B cell (primary cell): ENCODE results near the gene OTULIN. TPM values are rescaled to one million over a fixed set of nuclear protein-coding genes. Genes with fewer than 3 reads are reported as not detected.

ENCODE experiments used
- ATAC-seq: fragments of 200-7000 bp; cut with Tn5 transposase; one replicate; pipeline ENCODE4 v1.10.0; 2021; ENCODE audit warnings: low read depth, mild to moderate bottlenecking, moderate number of reproducible peaks, moderate library complexity
- CTCF ChIA-PET: fragments of 350-600 bp; sonication (Branson Sonifier 250); formaldehyde crosslinking; loops from one replicate; lab custom pipeline; 2021; ENCODE audit warnings: antibody characterized with exemption, inconsistent platforms; lab: Charles Lee
- POLR2A ChIA-PET: fragments of 350-600 bp; sonication (Branson Sonifier 250); formaldehyde crosslinking; loops from one replicate; lab custom pipeline; 2021; ENCODE audit warnings: antibody characterized with exemption; lab: Charles Lee
- DNase-seq: peaks from one replicate; pipeline ENCODE4 v3.0.0; 2013
- H2AFZ ChIP-seq: 2 replicates; pipeline ENCODE4 v1.6.1; 2012; ENCODE audit warnings: mild to moderate bottlenecking, low read depth, low read length; ENCODE audit not compliant: insufficient read depth, poor library complexity, severe bottlenecking
- H3K27ac ChIP-seq, 2 donors: 1 replicate in 1 of 2; 2 replicates in 1 of 2; pipeline ENCODE4 v1.5.1; 2012 to 2013; ENCODE audit warnings: low read length in 2 of 2, mild to moderate bottlenecking in 2 of 2, moderate library complexity in 1 of 2
- H3K27me3 ChIP-seq, 4 experiments: fragments of 200-600 bp in 1 of 4; sonication (generic) in 1 of 4; replicated peaks in 1 of 4; 1 replicate in 2 of 4; 2 replicates in 2 of 4; pipeline versions ENCODE4 v1.6.1 to v1.7.0; 2013 to 2016; ENCODE audit warnings: low read length in 3 of 4, mild to moderate bottlenecking in 2 of 4, mixed read lengths in 1 of 4, moderate library complexity in 1 of 4; ENCODE audit not compliant: insufficient read depth in 4 of 4, control insufficient read depth in 3 of 4; ENCODE audit errors: control extremely low read depth in 1 of 4
- H3K36me3 ChIP-seq, 2 experiments: replicated peaks in 1 of 2; 1 replicate in 1 of 2; 2 replicates in 1 of 2; pipeline versions ENCODE4 v1.6.1 to v1.7.1; 2013; ENCODE audit warnings: low read length in 1 of 2; ENCODE audit not compliant: insufficient read depth in 2 of 2, control insufficient read depth in 1 of 2; ENCODE audit errors: control extremely low read depth in 1 of 2, extremely low read depth in 1 of 2
- H3K4me1 ChIP-seq, 2 donors: fragments of 200-600 bp in 1 of 2; sonication (generic) in 1 of 2; 1 replicate in 1 of 2; 2 replicates in 1 of 2; pipeline versions ENCODE4 v1.5.1 to v1.6.1; 2013 to 2017; ENCODE audit warnings: low read length in 2 of 2; ENCODE audit not compliant: control insufficient read depth in 2 of 2, insufficient read depth in 2 of 2
- H3K4me2 ChIP-seq: replicated peaks from 2 replicates; pipeline ENCODE3; 2012; ENCODE audit warnings: mild to moderate bottlenecking, low read depth, low read length; ENCODE audit not compliant: poor library complexity, severe bottlenecking
- H3K4me3 ChIP-seq, 5 experiments: fragments of 200-600 bp in 1 of 5; sonication (generic) in 1 of 5; 1 replicate in 3 of 5; 2 replicates in 2 of 5; pipeline versions ENCODE4 v1.5.1 to v1.7.0; 2011 to 2016; ENCODE audit warnings: low read length in 4 of 5, mild to moderate bottlenecking in 4 of 5, low read depth in 2 of 5, control low read depth in 1 of 5, moderate library complexity in 1 of 5; ENCODE audit not compliant: insufficient read depth in 1 of 5; ENCODE audit errors: control extremely low read depth in 1 of 5, extremely low read depth in 1 of 5
- H3K79me2 ChIP-seq: fragments of 200-600 bp; sonication (generic); one replicate; pipeline ENCODE4 v1.6.0; 2016; ENCODE audit warnings: low read length; ENCODE audit not compliant: control insufficient read depth, insufficient read depth
- H3K9ac ChIP-seq: fragments of 200-600 bp; sonication (generic); 2 replicates; pipeline ENCODE4 v1.6.1; 2017; ENCODE audit warnings: mild to moderate bottlenecking, low read length, moderate library complexity
- H3K9me3 ChIP-seq, 3 donors: one replicate each; pipeline versions ENCODE4 v1.6.1 to v1.7.1; 2013; ENCODE audit warnings: low read length in 2 of 3; ENCODE audit not compliant: control insufficient read depth in 2 of 3, insufficient read depth in 1 of 3; ENCODE audit errors: control extremely low read depth in 1 of 3
- H4K20me1 ChIP-seq: 2 replicates; pipeline ENCODE4 v1.6.0; 2012; ENCODE audit warnings: mild to moderate bottlenecking, low read length; ENCODE audit not compliant: insufficient read depth, control insufficient read depth, poor library complexity, severe bottlenecking
- H3K27ac Mint-ChIP-seq: one replicate; pipeline ENCODE4 v1.8.0; 2021; ENCODE audit warnings: mixed read lengths
- H3K27me3 Mint-ChIP-seq: one replicate; pipeline ENCODE4 v1.8.0; 2021; ENCODE audit warnings: mixed read lengths
- H3K4me1 Mint-ChIP-seq: one replicate; pipeline ENCODE4 v1.8.0; 2021; ENCODE audit warnings: mixed read lengths
- H3K4me3 Mint-ChIP-seq: one replicate; pipeline ENCODE4 v1.8.0; 2021; ENCODE audit warnings: mixed read lengths
- H3K9me3 Mint-ChIP-seq: one replicate; pipeline ENCODE4 v1.8.0; 2022; ENCODE audit warnings: mixed read lengths; ENCODE audit not compliant: insufficient read depth
- EZH2 ChIP-seq: IDR thresholded peaks from 2 replicates; pipeline ENCODE4 v1.6.1; 2012; ENCODE audit warnings: borderline replicate concordance, low read depth, mild to moderate bottlenecking, moderate library complexity, low read length; ENCODE audit not compliant: insufficient read depth, poor library complexity, severe bottlenecking
- WGBS: methylation state at CpG from one replicate; pipeline ENCODE4 v1.1.5; 2013; ENCODE audit warnings: missing lambda C conversion rate; ENCODE audit not compliant: insufficient coverage; 5-methylcytosine and 5-hydroxymethylcytosine counted together
- intact Hi-C: fragments of 100-400 bp; cut with micrococcal nuclease; formaldehyde crosslinking; loops from one replicate; pipeline ENCODE4 v1.10.0; 2022
- polyA plus RNA-seq: library from polyadenylated mRNA; depleted of rRNA; stranded (reverse); fragments of >200 nt; gene quantifications from 2 replicates; pipeline ENCODE4 v1.2.3, GENCODE V29; 2012
- total RNA-seq, 2 donors: library from RNA; stranded (reverse); fragments of 120-200 nt in 1 of 2; gene quantifications; 1 replicate in 1 of 2; 2 replicates in 1 of 2; pipeline versions ENCODE4 v1.2.3 to v1.2.4, GENCODE V29; 2013 to 2022
- TF ChIP-seq, protein P1 (sequence below): fragments of 200-600 bp; IDR thresholded peaks from one replicate; pipeline ENCODE4 v1.8.0; 2022; ENCODE audit warnings: antibody characterized with exemption, mild to moderate bottlenecking

OTULIN gene
- total and polyA plus RNA-seq, 2 donors (not counting 1 experiment from before 2014, with no cell fraction given), result 8.4 to 64.4 TPM

DNA sequence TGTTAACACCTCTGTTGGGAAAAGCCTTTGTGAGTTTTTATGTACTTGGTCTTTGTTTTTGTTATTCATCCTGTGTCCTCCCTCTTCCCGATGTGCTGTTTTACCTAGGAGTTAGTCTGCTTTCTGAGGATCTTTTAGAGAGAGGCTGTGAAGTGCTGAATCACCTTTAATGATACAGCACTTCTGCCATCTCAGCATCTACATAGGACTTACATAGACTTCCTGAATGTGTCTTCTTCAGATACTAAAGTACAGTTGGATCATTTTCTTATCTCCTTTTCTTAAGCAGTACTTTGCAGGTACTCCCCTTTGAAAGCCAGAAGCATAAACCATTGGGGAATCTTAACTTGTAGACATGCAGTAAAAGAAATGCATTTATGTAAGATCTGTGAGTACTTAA, 31.5 kb downstream of the OTULIN start:
- Histone ChIP-seq H4K20me1 (no peaks in the 10 kb centered on the region), H2AFZ (no peak overlapping the region), H3K9me3 (no peaks in the 10 kb centered on the region), H3K27ac (no peak overlapping the region), H3K4me1 (peaks cover 0 to 5% of the 10 kb centered on the region in 2 donors), H3K79me2 (peaks cover 4% of the 10 kb centered on the region), H3K36me3 (peaks cover 38 to 81% of the 10 kb centered on the region in 2 experiments), H3K9ac (no peak overlapping the region), H3K4me2 (no peak overlapping the region), H3K4me3 (no peak overlapping the region), H3K27me3 (no peaks in the 10 kb centered on the region)
- ATAC-seq (no peak), DNase-seq (no peak)
- Mint-ChIP-seq H3K27ac (no peak overlapping the region), H3K27me3 (no peaks in the 10 kb centered on the region), H3K4me1 (peaks cover 3% of the 10 kb centered on the region), H3K4me3 (no peak overlapping the region), H3K9me3 (no peaks in the 10 kb centered on the region)
- POLR2A ChIA-PET, result interaction anchor here (0.7 kb wide), 1 partner anchor 113 kb away, joined by 5 read pairs; no protein-coding TSS in a partner anchor
- CTCF ChIA-PET, result interaction anchor here (1.0 kb wide), 3 partner anchors 11 to 31 kb away, joined by 3 to 4 read pairs (median 3); no protein-coding TSS in a partner anchor
- intact Hi-C loops, result no loop called here
- no CpG with 5 or more reads among the region's 1 CpG for whole genome bisulfite sequencing
- no peak for TF ChIP-seq EZH2
- TF ChIP-seq, protein P1, sequence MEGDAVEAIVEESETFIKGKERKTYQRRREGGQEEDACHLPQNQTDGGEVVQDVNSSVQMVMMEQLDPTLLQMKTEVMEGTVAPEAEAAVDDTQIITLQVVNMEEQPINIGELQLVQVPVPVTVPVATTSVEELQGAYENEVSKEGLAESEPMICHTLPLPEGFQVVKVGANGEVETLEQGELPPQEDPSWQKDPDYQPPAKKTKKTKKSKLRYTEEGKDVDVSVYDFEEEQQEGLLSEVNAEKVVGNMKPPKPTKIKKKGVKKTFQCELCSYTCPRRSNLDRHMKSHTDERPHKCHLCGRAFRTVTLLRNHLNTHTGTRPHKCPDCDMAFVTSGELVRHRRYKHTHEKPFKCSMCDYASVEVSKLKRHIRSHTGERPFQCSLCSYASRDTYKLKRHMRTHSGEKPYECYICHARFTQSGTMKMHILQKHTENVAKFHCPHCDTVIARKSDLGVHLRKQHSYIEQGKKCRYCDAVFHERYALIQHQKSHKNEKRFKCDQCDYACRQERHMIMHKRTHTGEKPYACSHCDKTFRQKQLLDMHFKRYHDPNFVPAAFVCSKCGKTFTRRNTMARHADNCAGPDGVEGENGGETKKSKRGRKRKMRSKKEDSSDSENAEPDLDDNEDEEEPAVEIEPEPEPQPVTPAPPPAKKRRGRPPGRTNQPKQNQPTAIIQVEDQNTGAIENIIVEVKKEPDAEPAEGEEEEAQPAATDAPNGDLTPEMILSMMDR, result no peak

GRCh38 chr5:14696851-14697250, 32.3 kb downstream of the OTULIN start:
- Histone ChIP-seq H3K9me3 (no peaks in the 10 kb centered on the region), H3K4me1 (peaks cover 0 to 8% of the 10 kb centered on the region in 2 donors), H3K27me3 (no peaks in the 10 kb centered on the region), H4K20me1 (no peaks in the 10 kb centered on the region), H3K79me2 (peaks cover 4% of the 10 kb centered on the region), H3K4me2 (no peak overlapping the region), H3K36me3 (peaks cover 35 to 77% of the 10 kb centered on the region in 2 experiments), H3K27ac (no peak overlapping the region), H3K4me3 (no peak overlapping the region), H3K9ac (no peak overlapping the region), H2AFZ (no peak overlapping the region)
- H3K4me1 Mint-ChIP-seq, result peaks cover 5% of the 10 kb centered on the region
- no peaks in the 10 kb centered on the region for H3K9me3 Mint-ChIP-seq
- no peaks in the 10 kb centered on the region for H3K27me3 Mint-ChIP-seq
- H3K27ac Mint-ChIP-seq, result no peak overlapping the region
- ATAC-seq (no peak), DNase-seq (no peak)
- 100% methylated on average over 2 of the region's 3 CpGs for WGBS
- TF ChIP-seq, protein P1, result no peak
- TF ChIP-seq EZH2, result no peak
- CTCF ChIA-PET, result interaction anchor here (1.4 kb wide), 1 partner anchor 11 kb away, joined by 4 read pairs; no protein-coding TSS in a partner anchor
- H3K4me3 Mint-ChIP-seq, result no peak overlapping the region
- POLR2A ChIA-PET, result no interaction called here
- intact Hi-C loops, result no loop called here
